HL-60/S4 treated with retinoic acid at 250 ng/mL for 4 days and 3 days (cell line): ENCODE results near the gene KRT74.

ENCODE experiments used
- in situ Hi-C: fragments of 300-500 bp; cut with MboI; formaldehyde crosslinking; loops from 2 replicates; pipeline ENCODE4 v1.7.0; 2022; ENCODE audit warnings: low sequenced_read_pairs

The KRT74 gene

DNA sequence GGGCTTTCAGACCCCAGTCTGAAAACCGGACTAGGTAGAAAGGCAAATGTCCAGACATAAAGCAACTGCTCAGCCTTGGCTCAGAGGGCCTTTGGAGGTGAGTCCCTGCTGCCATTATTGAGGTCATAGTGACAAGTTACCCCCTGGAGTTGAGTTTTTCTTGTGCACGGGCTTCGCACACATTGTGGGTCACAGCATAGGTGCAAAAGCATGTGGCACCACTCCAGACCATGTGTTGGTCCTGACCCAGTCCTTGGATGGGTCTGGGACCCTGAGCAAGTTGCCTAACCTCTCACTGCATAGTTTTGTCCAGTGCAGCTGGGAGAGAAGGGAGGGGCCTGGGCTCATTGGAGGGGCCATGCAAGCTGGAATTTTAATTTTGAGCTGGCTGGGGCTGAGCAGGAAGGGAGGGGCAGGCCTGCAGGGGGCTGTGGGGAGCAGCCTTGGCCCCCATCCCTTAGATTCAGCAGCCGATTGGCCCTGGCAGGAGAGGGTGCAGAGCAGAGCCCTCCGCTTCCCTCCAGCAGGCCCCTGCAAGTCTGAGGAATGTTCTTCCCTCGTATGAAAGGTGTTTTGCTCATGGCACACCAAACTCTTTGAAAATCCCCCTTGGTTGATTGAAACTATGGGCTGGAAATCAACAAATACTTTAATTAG is 49.3 kb downstream of the KRT74 start:
- in situ Hi-C loops: no loop called here

- in situ Hi-C loops: no loop called here
Observed at GRCh38 chr12:52523824-52524223, 49.8 kb downstream of the KRT74 start.

- in situ Hi-C loops: no loop called here
Observed at GRCh38 chr12:52522346-52523011, 51.2 kb downstream of the KRT74 start.

DNA sequence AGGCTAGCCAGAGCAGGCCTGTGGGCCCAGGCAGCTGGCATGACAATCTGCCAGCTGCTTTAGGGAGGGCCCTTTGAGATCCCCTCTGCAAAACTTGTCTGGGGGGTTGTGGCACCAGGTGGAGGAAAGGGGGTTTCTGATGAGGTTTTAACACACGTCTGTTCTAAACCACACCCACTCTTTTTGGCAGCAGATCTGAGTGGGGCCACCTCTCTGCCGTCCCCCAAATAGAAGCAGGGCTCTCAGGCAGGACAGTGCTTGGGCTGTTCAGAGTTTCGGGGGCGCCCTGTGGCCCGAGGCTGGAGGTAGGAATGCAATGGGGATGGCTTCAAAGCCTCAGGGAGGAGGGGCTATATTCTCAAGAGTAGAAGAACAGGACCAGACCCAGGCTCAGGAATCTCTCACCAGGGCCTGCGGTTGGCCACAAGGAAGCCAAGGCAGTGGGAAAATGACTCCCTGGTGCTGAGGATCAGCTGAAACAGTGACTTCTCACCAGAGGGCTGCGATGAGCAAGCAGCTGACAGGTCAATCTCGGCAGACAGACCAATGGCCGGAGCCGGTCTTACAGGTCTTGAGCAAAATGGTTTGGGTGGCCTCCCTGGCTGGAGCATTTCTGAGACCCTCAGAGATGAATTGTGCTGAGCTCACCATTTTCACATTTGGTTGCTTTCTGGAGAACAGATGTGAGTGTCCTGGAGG is 51.9 kb downstream of the KRT74 start:
- in situ Hi-C loops: no loop called here

GRCh38 chr12:52521175-52521567 is 52.5 kb downstream of the KRT74 start:
- in situ Hi-C loops: no loop called here

DNA sequence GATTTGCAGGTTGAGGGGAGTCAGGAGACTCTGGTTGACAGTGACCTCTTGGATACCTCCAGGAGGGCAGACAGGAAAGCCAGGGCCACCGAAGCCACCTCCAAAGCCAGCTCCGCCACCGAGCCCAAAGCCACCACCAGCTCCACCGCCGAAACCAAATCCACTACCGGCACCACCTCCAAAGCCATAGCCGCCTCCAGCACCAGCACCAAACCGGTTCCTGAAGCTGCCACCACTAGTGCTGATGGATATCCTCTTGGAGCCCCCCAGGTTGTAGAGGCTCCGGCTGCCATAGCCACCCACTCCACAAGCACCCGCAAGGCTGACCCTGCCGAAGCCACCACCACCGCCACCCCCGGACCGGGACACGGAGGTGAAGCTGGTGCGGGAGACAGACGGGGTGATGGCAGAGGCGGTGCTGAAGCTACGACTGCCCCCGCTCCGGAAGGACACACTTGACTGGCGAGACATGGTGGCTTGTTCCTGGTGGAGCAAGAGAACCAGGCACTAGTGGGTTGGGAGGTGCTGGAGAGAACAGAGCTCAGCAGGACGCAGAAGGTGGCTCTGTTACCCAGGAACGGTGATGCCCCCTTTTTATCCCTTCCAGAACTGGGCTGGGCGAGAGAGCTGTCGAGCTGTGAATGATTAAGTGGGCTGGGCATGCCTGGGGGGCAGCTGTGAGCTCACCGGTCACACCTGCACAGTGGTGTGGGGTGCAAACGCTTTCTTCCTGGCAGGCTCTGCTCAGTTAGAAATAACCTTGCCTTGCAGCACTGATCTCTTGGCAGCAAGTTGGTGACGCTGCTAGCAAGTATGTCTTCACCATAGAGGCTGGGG is 53.6 kb downstream of the KRT74 start, which contains the start of gene KRT5:
Gene KRT5, minus strand, starts transcription at position 569 of the 837 bp plus-strand sequence. Its CDS starts 98 bp downstream, at position 471.
- in situ Hi-C loops: no loop called here

DNA sequence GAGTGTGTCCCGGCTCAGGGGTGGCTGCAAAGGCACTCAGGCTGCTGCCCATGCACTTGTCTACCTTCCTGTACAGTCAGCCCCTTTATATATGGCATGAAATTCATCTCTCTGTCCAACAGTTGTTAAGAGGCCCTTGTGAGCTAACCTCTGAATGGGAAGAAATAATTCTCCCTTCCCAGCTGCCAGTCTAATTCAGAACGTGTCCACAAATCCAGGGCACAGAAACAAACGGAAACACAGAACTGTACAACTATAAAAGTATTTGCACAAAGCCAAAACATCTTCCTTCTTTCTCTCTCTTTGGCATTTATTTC is 54.3 kb downstream of the KRT74 start:
- in situ Hi-C loops: no loop called here

DNA sequence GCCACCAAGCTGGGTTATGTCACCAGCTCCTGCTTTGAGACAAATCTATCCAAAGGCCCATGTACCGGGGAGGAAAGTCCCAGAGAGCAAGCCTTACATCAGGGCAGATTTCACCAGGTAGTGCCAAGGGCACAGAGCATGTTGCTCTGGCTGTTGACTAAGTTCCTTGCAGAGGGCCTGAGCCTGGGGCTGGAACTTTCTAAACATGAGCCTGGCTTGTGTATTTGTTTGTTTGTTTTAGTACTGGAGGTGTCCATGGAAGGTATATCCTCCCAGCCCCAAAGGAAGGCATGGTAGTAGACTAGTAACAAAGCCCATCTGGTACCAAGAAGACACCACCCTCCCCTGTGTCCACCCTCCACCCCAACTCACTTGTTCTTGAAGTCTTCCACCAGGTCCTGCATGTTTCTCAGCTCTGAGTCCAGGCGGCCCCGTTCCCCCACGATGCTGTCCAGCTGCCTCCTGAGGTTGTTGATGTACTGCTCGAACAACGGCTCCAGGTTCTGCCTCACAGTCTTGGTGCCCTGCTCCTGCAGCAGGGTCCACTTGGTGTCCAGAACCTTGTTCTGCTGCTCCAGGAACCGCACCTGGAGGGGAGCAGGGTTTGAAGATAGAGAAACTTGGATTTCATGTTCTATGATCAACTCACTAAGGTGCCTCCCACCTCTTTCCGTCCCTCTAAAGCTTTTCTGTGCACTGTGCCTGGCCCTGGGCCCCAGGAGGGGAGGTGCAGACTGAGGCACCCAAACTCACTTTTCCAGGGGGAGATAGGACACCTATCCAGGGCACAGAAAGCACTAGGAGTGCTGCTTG is 54.9 kb downstream of the KRT74 start:
- in situ Hi-C loops: no loop called here

- in situ Hi-C loops: no loop called here
Observed at GRCh38 chr12:52517888-52518287, 55.8 kb downstream of the KRT74 start.

- in situ Hi-C loops: no loop called here
Observed at GRCh38 chr12:52517005-52517835, 56.4 kb downstream of the KRT74 start.

DNA sequence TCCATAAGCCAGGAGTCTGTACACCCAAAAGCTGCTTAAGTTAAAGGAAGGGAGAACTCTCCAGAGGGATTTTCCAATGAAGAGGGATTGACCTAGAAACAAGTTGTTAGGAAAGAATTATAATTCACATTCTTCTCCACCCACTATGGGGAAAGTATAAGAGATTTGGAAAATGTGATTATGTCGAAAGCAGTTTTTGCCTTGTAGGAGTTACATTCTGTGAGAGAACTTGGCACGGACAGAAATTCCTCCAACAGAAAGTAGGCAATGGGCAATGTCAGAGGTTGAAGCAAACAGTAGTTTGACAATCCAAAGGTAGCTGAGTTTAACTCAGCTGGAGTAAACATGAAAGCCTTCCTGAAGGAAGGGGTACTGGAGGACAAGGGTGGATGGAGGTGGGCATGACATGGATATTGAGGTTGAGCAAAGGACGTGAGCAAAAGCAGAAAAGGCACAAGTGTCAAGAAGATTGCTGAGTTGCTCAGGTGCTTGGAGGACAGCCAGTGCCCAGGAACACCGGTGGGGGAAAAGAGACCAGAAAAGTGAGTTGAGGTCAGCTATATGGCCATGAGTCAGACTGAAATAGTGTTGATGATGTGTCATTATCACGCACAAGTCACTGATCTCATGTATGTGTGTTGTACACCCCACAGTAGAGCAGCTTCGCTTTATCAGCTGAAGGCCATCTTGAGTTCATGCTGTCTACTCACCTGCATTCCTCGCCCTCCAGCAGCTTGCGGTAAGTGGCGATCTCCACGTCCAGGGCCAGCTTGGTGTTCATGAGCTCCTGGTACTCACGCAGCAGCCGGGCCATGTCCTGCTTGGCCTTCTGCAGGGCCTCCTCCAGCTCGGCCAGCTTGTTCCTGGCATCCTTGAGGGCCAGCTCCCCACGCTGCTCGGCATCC is 57.5 kb downstream of the KRT74 start:
- in situ Hi-C loops: no loop called here
